HuH-7.5 (cell line): ENCODE data around the gene NBPF6.
"Not testable (repeated sequence)": the region's sequence is repeated elsewhere in the genome, so short reads cannot be mapped to it uniquely, and the experiment has no call there.

Source experiments
- DNase-seq: peaks from one replicate; pipeline ENCODE4 v3.0.0; 2011; ENCODE audit warnings: low spot score

The NBPF6 gene

DNA sequence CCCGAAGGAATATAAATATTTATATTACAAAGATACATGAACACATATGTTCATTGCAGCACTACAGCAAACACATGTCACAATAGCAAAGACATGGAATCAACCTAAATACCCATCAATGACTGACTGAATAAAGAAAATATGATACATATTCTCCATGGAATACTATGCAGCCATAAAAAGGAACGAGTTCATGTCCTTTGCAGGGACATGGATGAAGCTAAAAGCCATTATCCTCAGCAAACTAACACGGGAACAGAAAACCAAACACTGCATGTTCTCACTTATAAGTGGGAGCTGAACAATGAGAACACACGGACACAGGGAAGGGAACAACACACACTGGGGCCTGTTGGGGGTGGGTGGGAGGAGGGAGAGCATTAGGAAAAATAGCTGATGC is 46.7 kb downstream of the NBPF6 start:
- not testable (repeated sequence) for DNase-seq

DNA sequence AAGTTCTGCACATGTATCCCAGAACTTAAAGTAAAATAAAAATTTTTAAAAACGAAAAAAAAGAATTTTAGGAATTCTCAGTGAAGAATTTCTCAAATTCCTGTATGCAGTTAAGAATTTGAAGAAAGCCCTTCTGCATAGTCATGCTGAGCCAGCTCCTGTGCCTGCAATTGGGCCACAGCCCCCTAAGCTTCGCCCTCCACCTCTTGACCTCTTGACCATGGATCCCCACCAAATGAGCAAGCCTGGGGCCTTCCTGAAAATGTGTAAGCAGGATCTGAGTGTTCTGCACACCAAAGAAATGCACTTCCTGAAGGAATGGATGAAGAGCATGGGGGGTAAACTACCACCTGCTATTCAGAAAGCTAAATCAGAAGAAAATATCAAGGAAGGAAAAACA is 52.0 kb downstream of the NBPF6 start:
- DNase-seq = no peak

DNA sequence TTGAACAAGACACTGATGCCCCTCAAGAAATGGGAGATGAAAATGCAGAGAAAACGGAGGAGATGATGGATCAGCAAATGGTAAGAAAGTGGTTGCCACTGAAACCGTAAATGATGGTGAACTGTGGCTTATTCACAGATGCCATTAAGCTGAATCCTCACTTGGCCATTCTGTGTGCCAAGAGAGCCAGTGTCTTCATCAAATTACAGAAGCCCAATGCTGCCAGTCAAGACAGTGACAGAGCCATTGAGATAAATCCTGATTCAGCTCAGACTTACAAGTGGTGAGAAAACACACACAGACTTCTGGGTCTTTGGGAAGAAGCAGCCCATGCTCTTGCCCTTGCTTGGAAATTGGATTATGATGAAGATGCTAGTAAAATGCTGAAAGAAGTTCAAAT is 52.5 kb downstream of the NBPF6 start:
- no peak for DNase-seq

DNA sequence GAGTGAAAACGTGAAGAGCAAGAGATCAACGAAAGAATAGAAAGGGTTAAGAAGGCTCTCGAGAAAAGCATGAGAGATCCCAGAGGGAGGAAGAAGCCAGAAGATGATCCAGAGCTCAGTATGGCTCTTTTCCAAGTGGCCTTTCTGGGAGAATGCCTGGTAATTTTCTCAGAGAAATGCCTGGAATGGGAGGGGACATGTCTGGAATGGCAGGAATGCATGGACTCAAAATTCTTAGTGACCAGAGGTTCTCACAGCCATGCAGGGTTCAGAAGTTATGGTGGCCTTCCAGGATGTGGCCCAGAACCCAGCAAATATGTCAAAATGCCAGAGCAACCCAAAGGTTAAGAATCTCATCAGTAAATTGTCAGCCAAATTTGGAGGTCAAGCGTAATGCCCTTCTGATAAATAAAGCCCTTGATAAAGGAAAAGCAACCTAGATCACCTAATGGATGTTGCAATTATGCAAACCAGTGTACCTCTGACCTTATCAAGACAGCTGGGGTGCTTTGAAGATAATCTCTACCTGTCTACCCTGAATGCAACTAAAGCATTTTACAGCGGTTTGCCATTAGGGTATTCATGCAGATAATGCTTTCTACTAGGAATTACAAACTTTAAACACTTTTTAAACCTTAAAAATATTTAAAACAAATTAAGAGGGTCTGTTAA is 53.1 kb downstream of the NBPF6 start:
- DNase-seq = peak; percentile 9

DNA sequence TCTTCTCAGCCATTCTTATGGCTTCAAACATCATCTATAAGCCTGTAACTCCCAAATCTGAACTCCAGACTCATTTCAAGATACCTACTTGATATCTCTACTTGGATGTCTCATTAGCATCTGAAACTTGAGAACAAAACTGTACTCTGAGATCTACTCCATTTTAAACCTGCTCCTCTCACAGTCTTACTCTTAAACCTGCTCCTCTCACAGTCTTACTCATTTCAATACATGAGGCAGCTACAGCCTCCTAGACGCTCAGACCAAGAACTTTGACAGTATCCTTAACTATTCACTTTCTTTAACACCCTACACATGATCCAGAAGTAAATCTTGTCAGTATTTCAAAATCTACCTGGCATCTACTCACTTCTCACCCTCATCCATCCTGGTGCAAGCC is 54.3 kb downstream of the NBPF6 start:
- DNase-seq = no peak

DNA sequence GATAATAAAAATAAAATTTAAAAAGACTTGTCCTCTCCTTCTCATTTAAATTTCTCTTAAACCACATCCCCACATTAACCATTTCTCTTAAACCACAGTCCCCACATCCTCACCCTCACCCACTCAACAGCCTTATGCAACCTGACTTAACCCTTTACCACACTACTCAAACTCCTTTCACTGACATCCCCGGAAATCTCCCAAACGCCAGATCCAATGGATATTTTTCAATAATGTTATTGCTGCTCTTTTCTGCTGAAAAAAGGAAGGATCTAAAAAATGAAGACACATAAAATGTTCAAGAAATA is 55.6 kb downstream of the NBPF6 start:
- no peak for DNase-seq

DNA sequence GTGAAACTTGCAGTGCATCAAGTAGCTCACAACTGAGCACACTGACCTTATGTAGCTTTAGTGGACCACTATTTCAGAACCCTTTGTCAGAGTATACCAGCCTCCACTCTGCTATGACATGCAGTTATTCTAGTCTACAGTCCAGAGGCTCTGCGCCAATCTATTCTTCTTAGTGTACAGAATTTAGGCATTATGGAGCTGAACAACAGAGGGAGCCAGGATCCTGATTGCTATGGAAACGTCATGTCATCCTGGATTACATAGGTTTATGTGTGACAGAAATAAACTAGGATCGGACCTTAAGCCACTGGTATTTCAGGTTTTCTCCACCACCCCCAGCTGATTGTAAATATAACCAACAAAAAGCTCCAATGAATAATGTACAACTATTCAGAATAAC is 61.6 kb downstream of the NBPF6 start:
- DNase-seq = no peak

DNA sequence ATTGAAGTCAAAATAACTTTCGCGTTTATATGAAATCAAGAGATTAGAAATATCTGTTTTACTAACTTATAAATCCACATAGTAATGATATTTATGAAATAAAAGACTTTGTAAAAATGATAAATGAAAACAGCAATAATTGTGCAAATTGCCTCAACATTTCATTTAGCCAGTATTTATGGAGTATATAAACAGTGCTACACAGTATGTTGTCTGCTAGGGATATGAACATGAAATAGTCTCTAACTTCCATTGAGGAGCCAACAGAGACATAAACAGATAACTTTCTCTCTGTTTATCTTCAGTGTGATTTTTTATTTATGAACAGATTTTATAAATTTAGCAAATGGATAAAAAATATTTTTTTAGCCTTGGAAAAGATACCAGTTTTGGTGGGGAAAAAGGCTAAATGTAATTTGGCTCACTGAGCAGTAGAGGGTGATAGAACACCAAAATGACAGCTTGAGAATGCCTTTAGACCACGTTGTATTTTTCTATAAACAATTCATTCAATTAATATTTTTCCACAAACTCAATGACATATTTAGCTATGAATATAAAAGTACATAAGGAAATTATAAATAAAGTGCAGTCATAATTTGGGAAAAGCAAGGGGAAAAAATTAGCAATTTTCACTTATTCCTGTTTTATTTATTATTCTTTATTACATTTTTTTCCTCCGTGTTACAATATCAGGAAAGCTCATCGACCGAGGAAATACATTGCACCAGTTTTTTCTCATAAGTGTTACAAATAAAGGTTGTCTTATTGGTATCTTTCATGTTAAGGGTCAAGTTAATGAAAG is 62.3 kb downstream of the NBPF6 start:
- DNase-seq = no peak

DNA sequence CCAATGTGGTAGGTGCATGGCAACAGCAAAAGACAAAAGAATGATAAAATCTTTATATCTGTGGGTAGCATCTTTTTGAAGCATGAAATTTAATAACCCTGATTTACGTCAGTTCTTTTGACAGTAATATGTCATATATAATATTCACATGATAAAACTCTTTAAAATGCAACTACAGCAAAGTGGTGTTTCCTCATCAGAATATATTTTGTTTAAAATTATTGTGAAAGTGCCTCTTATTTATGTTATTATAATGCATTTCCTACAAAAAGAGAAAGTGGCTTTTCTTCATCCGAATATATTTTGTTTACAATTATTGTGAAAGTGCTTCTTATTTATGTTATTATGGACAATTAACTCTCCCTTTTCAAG is 62.9 kb downstream of the NBPF6 start:
- DNase-seq = no peak

DNA sequence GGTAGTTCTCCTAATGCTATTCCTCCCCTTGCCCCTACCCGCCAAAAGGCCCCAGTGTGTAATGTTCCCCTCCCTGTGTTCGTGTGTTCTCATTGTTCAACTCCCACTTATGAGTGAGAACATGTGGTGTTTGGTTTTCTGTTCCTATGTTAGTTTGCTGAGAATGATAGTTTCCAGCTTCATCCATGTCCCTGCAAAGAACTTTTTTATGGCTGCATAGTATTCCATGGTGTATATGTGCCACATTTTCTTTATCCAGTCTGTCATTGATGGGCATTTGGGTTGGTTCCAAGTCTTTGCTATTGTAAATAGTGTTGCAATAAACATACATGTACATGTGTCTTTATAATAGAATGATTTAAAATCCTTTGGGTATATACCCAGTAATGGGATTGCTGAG is 63.8 kb downstream of the NBPF6 start:
- not testable (repeated sequence) for DNase-seq

DNA sequence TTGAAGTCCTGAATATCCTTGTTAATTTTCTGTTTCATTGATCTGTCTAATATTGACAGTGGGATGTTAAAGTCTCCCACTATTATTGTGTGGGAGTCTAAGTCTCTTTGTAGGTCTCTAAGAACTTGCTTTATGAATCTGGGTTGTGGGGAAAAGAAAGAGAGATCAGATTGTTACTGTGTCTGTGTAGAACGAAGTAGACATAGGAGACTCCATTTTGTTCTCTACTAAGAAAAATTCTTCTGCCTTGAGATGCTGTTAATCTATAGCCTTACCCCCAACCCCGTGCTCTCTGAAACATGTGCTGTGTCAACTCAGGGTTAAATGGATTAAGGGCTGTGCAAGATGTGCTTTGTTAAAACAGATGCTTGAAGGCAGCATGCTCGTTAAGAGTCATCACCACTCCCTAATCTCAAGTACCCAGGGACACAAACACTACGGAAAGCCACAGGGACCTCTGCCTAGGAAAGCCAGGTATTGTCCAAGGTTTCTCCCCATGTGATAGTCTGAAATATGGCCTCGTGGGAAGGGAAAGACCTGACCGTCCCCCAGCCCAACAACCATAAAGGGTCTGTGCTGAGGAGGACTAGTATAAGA is 67.3 kb downstream of the NBPF6 start:
- not testable (repeated sequence) for DNase-seq
